ENCODE results near the gene ELOF1.
A peak's percentile ranks its signal among the peaks of the same experiment; 100 is the strongest.
"Not testable (repeated sequence)": the region's sequence is repeated elsewhere in the genome, so short reads cannot be mapped to it uniquely, and the experiment has no call there.

The ELOF1 gene

GRCh38 chr19:11558881-11559828 is at the start of gene ELOF1:
TSS of gene ELOF1 (minus strand) at chr19:11559230. CDS start at chr19:11554347, 4,883 bp downstream.
- peak; percentile 95 to 100 (median 98) for DNase-seq
- intact Hi-C loops (cut with DNase I), result loop anchor here (5.0 kb wide), 2 partner anchors 33 to 52 kb away; partner anchors contain the start of gene ZNF653

- no peak for DNase-seq
- intact Hi-C loops (cut with DNase I), result no loop called here
Measured at GRCh38 chr19:11606484-11606883, 47.5 kb upstream of the ELOF1 start.

- DNase-seq; intact Hi-C loops (cut with DNase I): not testable (repeated sequence)
Measured at GRCh38 chr19:11599704-11600103, 40.7 kb upstream of the ELOF1 start.

- no peak for DNase-seq
- intact Hi-C loops (cut with DNase I), result no loop called here
Measured at GRCh38 chr19:11598746-11599145, 39.7 kb upstream of the ELOF1 start.

GRCh38 chr19:11598103-11598483 is 39.1 kb upstream of the ELOF1 start:
- DNase-seq, result no peak
- intact Hi-C loops (cut with DNase I), result no loop called here

GRCh38 chr19:11597202-11598102 is 38.4 kb upstream of the ELOF1 start, which contains the start of gene ZNF627:
TSS of gene ZNF627 (plus strand) at chr19:11597483. CDS start at chr19:11597628, 145 bp downstream.
- intact Hi-C loops (cut with DNase I), result loop anchor here (2.0 kb wide), 1 partner anchor 169 kb away; the partner anchor contains the start of gene ZNF441
- peak; percentile 95 to 100 (median 99) for DNase-seq

GRCh38 chr19:11596156-11596555 is 37.1 kb upstream of the ELOF1 start:
- intact Hi-C loops (cut with DNase I), result loop anchor here (2.0 kb wide), 1 partner anchor 171 kb away; the partner anchor contains the start of gene ZNF441
- DNase-seq, result no peak

GRCh38 chr19:11594084-11594483 is 35.1 kb upstream of the ELOF1 start:
- intact Hi-C loops (cut with DNase I), result loop anchor here (5.0 kb wide), 1 partner anchor 37 kb away; the partner anchor contains the start of gene ELOF1
- DNase-seq, result no peak

- intact Hi-C loops (cut with DNase I), result no loop called here
- no peak for DNase-seq
Measured at GRCh38 chr19:11587975-11588631, 29.1 kb upstream of the ELOF1 start.

- peak; percentile 53 to 96 (median 79) for DNase-seq
- intact Hi-C loops (cut with DNase I), result no loop called here
Measured at GRCh38 chr19:11587302-11587974, 28.4 kb upstream of the ELOF1 start.

GRCh38 chr19:11586331-11586730 is 27.3 kb upstream of the ELOF1 start:
- no peak for DNase-seq
- intact Hi-C loops (cut with DNase I), result no loop called here

- intact Hi-C loops (cut with DNase I), result no loop called here
- DNase-seq, result no peak
Measured at GRCh38 chr19:11581740-11582139, 22.7 kb upstream of the ELOF1 start.

- intact Hi-C loops (cut with DNase I), result no loop called here
- no peak for DNase-seq
Measured at GRCh38 chr19:11580116-11580515, 21.1 kb upstream of the ELOF1 start.

GRCh38 chr19:11578258-11579142 is 19.5 kb upstream of the ELOF1 start:
- peak in 1 of 10 donors; percentile 64 for DNase-seq
- intact Hi-C loops (cut with DNase I), result no loop called here

- intact Hi-C loops (cut with DNase I), result no loop called here
- DNase-seq, result peak in 1 of 10 donors; percentile 21
Measured at GRCh38 chr19:11577451-11578257, 18.6 kb upstream of the ELOF1 start, which contains the start of gene ACP5. TSS of gene ACP5 (minus strand) at chr19:11577645. CDS start at chr19:11577317, 328 bp downstream.

- intact Hi-C loops (cut with DNase I), result no loop called here
- DNase-seq, result no peak
Measured at GRCh38 chr19:11576227-11576626, 17.2 kb upstream of the ELOF1 start.

GRCh38 chr19:11574689-11575088 is 15.7 kb upstream of the ELOF1 start:
- DNase-seq, result no peak
- intact Hi-C loops (cut with DNase I), result no loop called here

GRCh38 chr19:11573763-11574162 is 14.7 kb upstream of the ELOF1 start:
- intact Hi-C loops (cut with DNase I); DNase-seq: not testable (repeated sequence)

Measured in posterior cingulate gyrus (tissue), 11 donors.